SU-DHL-6 (cell line): ENCODE measurements around the gene ZNF662.

Source experiments
- H2AFZ ChIP-seq: fragments of 200-600 bp; sonication (generic); 2 replicates; pipeline ENCODE4 v1.6.1; 2014; ENCODE audit warnings: low read depth, mild to moderate bottlenecking, moderate library complexity, mixed read lengths, antibody characterized with exemption, low read length; ENCODE audit not compliant: severe bottlenecking
- H3F3A ChIP-seq: fragments of 200-600 bp; shearing (Covaris generic); 2 replicates; pipeline ENCODE4 v1.6.0; 2016; ENCODE audit warnings: antibody characterized with exemption, mild to moderate bottlenecking; ENCODE audit not compliant: insufficient read depth
- H3K27ac ChIP-seq: fragments of 200-600 bp; sonication (generic); 2 replicates; pipeline ENCODE4 v1.5.1; 2016; ENCODE audit warnings: low read depth, mild to moderate bottlenecking, low read length, moderate library complexity, mixed read lengths
- H3K27me3 ChIP-seq: fragments of 200-600 bp; sonication (generic), shearing (Covaris generic); 2 replicates; pipeline ENCODE4 v1.6.0; 2014; ENCODE audit warnings: mild to moderate bottlenecking, low read length
- H3K36me3 ChIP-seq: fragments of 200-600 bp; sonication (generic); 2 replicates; pipeline ENCODE4 v1.6.1; 2014; ENCODE audit warnings: mild to moderate bottlenecking, low read length, mixed read lengths
- H3K4me2 ChIP-seq: fragments of 300-600, 200-600 bp; shearing (Covaris generic), sonication (generic); 2 replicates; pipeline ENCODE4 v1.6.0; 2014; ENCODE audit warnings: low read length, low read depth, mild to moderate bottlenecking; ENCODE audit not compliant: poor library complexity, severe bottlenecking
- H3K4me3 ChIP-seq: fragments of 200-600 bp; sonication (generic); 2 replicates; pipeline ENCODE4 v1.5.1; 2014; ENCODE audit warnings: antibody characterized with exemption, low read length, mild to moderate bottlenecking, mixed read lengths; ENCODE audit not compliant: insufficient read depth, poor library complexity, severe bottlenecking
- H3K79me2 ChIP-seq: fragments of 200-600 bp; sonication (generic); 2 replicates; pipeline ENCODE4 v1.6.1; 2014; ENCODE audit warnings: mild to moderate bottlenecking, low read length, moderate library complexity; ENCODE audit not compliant: insufficient read depth
- H3K9ac ChIP-seq: fragments of 200-600 bp; sonication (generic); 2 replicates; pipeline ENCODE4 v1.7.0; 2014; ENCODE audit warnings: mild to moderate bottlenecking, low read length
- H3K9me2 ChIP-seq: fragments of 200-600 bp; sonication (generic); replicated peaks from 2 replicates; pipeline ENCODE4 v1.6.1; 2014; ENCODE audit warnings: low read length; ENCODE audit not compliant: insufficient read depth
- H3K9me3 ChIP-seq: fragments of 200-600 bp; sonication (generic); 2 replicates; pipeline ENCODE4 v1.6.1; 2014; ENCODE audit warnings: low read length, mixed read lengths; ENCODE audit not compliant: insufficient read depth
- H4K20me1 ChIP-seq: fragments of 200-600 bp; sonication (generic); 2 replicates; pipeline ENCODE4 v1.6.1; 2014; ENCODE audit warnings: low read depth, mild to moderate bottlenecking, antibody characterized with exemption, low read length, moderate library complexity, mixed read lengths
- EZH2phosphoT487 ChIP-seq: fragments of 200-600 bp; sonication (generic), shearing (Covaris generic); conservative IDR thresholded peaks from 2 replicates; pipeline ENCODE4 v1.6.1; 2018; ENCODE audit warnings: mild to moderate bottlenecking, antibody characterized with exemption, low read length, moderate library complexity, mixed read lengths
- TF ChIP-seq, protein P1 (sequence below): fragments of 200-600 bp; sonication (generic); IDR thresholded peaks from one replicate; pipeline ENCODE4 v1.5.1; 2017; ENCODE audit warnings: antibody characterized with exemption, mild to moderate bottlenecking, low read length, moderate library complexity; ENCODE audit not compliant: insufficient read depth, poor library complexity, severe bottlenecking

Gene ZNF662

DNA sequence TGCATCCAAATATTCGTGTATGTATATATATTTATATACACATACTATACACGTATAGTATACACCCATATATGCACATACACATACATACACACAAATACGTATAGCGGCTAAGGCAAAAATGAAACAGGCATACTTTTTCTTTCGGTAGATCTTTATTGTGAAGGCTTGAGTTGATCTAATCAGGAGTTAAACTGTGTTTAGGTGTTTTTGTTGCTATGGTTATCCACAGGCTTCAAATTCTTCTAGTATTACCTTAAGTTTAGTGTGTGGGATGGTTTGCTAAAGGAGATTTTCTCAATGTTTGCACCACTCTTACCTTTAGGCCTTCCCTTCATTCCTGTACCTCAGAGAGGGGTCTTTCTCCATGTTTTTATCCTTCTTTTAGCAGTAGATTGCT is 28.2 kb downstream of the ZNF662 start:
- no peak overlapping the region for H2AFZ ChIP-seq
- TF ChIP-seq, protein P1, sequence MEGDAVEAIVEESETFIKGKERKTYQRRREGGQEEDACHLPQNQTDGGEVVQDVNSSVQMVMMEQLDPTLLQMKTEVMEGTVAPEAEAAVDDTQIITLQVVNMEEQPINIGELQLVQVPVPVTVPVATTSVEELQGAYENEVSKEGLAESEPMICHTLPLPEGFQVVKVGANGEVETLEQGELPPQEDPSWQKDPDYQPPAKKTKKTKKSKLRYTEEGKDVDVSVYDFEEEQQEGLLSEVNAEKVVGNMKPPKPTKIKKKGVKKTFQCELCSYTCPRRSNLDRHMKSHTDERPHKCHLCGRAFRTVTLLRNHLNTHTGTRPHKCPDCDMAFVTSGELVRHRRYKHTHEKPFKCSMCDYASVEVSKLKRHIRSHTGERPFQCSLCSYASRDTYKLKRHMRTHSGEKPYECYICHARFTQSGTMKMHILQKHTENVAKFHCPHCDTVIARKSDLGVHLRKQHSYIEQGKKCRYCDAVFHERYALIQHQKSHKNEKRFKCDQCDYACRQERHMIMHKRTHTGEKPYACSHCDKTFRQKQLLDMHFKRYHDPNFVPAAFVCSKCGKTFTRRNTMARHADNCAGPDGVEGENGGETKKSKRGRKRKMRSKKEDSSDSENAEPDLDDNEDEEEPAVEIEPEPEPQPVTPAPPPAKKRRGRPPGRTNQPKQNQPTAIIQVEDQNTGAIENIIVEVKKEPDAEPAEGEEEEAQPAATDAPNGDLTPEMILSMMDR: no peak
- no peak for TF ChIP-seq EZH2phosphoT487
- no peaks in the 10 kb centered on the region for H3K9me3 ChIP-seq
- no peaks in the 10 kb centered on the region for H4K20me1 ChIP-seq
- H3K9ac ChIP-seq: no peak overlapping the region
- H3F3A ChIP-seq: no peaks in the 10 kb centered on the region
- H3K27ac ChIP-seq: no peak overlapping the region
- no peaks in the 10 kb centered on the region for H3K27me3 ChIP-seq
- no peaks in the 10 kb centered on the region for H3K9me2 ChIP-seq
- no peak overlapping the region for H3K4me2 ChIP-seq
- no peaks in the 10 kb centered on the region for H3K79me2 ChIP-seq
- no peaks in the 10 kb centered on the region for H3K36me3 ChIP-seq
- H3K4me3 ChIP-seq: no peak overlapping the region

DNA sequence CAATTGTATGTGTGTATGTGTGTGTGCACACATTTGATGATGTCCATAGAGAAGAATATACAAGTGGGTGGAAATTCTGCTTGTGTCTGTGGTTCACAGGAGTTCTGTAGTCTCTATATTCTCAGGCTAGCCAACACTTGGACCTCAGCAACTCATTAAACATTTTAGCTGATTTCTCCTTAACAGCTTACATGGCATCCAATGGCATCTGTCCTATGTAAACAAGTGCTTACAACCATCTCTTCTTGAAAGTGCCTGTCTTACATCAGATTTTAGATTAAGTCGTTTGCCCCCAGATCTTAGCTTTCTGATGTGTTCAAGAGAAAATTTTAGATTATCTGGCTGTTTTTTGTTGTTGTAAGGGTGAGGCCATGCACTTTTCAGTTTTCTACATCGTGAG is 29.0 kb downstream of the ZNF662 start:
- Histone ChIP-seq H3K27ac (no peak overlapping the region), H3K36me3 (no peaks in the 10 kb centered on the region), H3K9me2 (no peaks in the 10 kb centered on the region), H3K4me2 (no peak overlapping the region), H3K4me3 (no peak overlapping the region), H3K79me2 (no peaks in the 10 kb centered on the region), H3K9me3 (no peaks in the 10 kb centered on the region), H2AFZ (no peak overlapping the region), H3K9ac (no peak overlapping the region), H4K20me1 (no peaks in the 10 kb centered on the region), H3K27me3 (no peaks in the 10 kb centered on the region), H3F3A (no peaks in the 10 kb centered on the region)
- TF ChIP-seq, protein P1: no peak
- no peak for TF ChIP-seq EZH2phosphoT487

DNA sequence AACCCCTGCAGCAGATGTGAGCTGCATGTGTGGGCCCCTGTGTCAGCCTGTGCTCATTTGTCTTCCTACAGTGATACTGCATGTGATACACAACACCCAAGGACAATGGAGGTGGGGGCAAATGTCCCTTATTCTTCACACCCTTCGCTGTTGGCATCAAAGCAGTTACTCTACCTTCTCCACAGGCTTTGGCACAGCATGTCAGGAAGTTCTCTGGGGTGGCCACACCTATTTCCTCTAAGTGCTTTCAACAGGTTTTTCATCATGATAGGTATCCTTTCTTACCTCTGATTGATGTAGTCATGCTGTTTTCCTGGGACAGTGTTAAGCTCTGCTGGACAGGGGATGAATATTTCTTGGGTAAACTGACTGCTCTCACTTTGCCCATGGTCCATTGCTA is 29.5 kb downstream of the ZNF662 start:
- H3K27me3 ChIP-seq: no peaks in the 10 kb centered on the region
- no peak overlapping the region for H3K4me3 ChIP-seq
- H3K27ac ChIP-seq: no peak overlapping the region
- H3F3A ChIP-seq: no peaks in the 10 kb centered on the region
- no peak overlapping the region for H2AFZ ChIP-seq
- no peaks in the 10 kb centered on the region for H3K36me3 ChIP-seq
- no peaks in the 10 kb centered on the region for H3K9me3 ChIP-seq
- H3K9ac ChIP-seq: no peak overlapping the region
- H3K4me2 ChIP-seq: no peak overlapping the region
- H3K79me2 ChIP-seq: no peaks in the 10 kb centered on the region
- no peaks in the 10 kb centered on the region for H4K20me1 ChIP-seq
- H3K9me2 ChIP-seq: no peaks in the 10 kb centered on the region
- no peak for TF ChIP-seq EZH2phosphoT487
- TF ChIP-seq, protein P1: no peak
